Testis (tissue), 2 donors: Measurements from ENCODE around the gene HMBS.

Experiments used
- CTCF ChIP-seq, 3 experiments: fragments of 450-650 bp in 2 of 3; fragments of 200-600 bp in 1 of 3; sonication (generic) in 1 of 3; IDR thresholded peaks; one replicate each; pipeline ENCODE4 v1.5.1; 2016 to 2019; ENCODE audit warnings: antibody characterized with exemption in 3 of 3, mild to moderate bottlenecking in 2 of 3, moderate library complexity in 1 of 3
- POLR2A ChIP-seq: fragments of 450-650 bp; IDR thresholded peaks from one replicate; pipeline ENCODE4 v1.6.1; 2017; ENCODE audit warnings: antibody characterized with exemption, mild to moderate bottlenecking, moderate library complexity

GRCh38 chr11:119087747-119088241 lies 3.1 kb downstream of the HMBS start:
- no peak for TF ChIP-seq POLR2A
- no peak for TF ChIP-seq CTCF (IDR thresholded peaks at IDR 0.05)
